A673 (cell line): Measurements from ENCODE around the gene SDC1.

ENCODE experiments used
- CTCF ChIP-seq: fragments of 300-800, 200-600 bp; sonication (generic); conservative IDR thresholded peaks from 2 replicates; pipeline ENCODE4 v1.5.1; 2017; ENCODE audit warnings: low read depth, mild to moderate bottlenecking, antibody characterized with exemption, low read length, moderate library complexity, mixed read lengths
- EZH2 ChIP-seq: fragments of 200-600 bp; sonication (generic); IDR thresholded peaks from 2 replicates; pipeline ENCODE4 v1.6.1; 2017; ENCODE audit warnings: borderline replicate concordance, low read depth, mild to moderate bottlenecking, mixed read lengths, antibody characterized with exemption, low read length; ENCODE audit not compliant: poor library complexity, severe bottlenecking

DNA sequence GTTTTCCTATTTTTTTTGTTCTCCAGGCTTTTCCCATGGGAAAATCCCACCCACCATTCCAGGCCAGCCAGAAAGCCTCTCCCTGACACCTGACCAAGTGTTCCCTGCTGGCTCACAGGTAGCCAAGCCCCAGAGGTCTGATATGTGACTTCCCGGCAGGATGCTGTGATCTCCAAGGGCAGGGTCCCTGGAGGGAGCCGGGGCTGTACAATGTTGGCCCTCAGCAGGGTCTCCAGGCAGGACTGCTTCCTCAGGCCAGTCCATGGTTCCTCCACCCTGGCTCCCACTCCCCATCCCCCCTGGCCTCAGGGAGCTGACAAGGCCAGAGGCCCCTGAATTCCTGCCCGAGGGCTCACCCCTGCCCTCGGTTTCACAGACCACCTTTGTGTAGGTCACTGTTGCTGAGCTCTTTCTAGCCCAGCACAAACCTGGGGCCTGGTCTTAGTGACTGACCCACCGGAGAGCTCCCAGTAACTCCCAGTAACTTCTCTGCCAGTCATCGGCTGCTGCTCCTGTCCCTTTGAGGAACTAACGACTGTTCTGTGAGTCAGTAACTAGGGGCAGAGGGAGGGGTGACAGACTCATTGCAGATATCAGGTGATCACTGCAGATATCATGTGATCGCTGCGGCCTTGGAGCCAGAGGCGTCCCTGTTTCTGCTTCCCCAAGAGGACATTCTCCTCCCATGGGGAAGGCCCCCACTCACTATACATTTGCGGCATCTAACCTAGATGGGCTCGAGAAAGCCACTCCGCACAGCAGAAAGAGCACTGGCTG is 38.7 kb downstream of the SDC1 start:
- no peak for TF ChIP-seq CTCF
- TF ChIP-seq EZH2: no peak
